Measurements from ENCODE around the gene RNF220.

DNA sequence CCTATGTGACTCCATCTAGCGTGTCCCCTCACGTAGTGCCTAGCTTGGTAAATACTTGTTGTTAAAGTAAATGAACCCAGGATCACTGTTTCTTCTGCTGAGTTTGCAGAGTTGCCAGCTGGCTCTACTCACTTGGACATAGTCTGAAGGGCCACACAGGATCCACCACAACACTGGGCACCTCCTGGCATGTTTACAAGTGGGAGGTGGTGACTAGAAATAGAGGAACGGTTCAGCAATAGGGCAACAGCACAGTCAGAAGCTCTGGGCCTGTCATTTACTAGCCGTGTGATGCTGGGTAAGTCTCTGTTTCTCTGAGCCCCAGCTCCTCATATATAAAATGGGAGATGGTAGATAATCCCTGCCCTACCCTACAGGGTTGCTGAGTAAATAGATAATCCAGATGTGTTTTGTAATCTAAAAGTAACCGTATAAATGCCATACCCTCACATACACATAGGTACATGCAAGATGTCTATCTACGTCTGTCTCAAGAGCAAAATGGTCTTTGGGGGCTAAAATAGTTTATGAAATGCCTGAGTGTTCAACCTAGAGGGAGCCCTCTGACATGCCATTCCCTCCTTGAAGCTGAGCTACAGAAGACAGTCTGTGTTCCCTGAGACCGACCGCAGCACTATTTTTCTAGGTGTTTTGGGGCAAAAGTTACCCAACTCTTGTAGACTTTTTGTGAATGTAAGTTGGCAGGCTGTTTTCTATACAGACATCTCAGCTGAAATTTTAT lies 20.5 kb downstream of the RNF220 start:
- TF ChIP-seq ELF1 (IDR thresholded peaks at IDR 0.05) (no peak), POLR2AphosphoS5 (IDR thresholded peaks at IDR 0.05; ENCODE audit: low read depth, low read length) (no peak), SIN3A (IDR thresholded peaks at IDR 0.05; ENCODE audit: borderline replicate concordance, low read depth, low read length) (no peak)
- TF ChIP-seq, protein P1, sequence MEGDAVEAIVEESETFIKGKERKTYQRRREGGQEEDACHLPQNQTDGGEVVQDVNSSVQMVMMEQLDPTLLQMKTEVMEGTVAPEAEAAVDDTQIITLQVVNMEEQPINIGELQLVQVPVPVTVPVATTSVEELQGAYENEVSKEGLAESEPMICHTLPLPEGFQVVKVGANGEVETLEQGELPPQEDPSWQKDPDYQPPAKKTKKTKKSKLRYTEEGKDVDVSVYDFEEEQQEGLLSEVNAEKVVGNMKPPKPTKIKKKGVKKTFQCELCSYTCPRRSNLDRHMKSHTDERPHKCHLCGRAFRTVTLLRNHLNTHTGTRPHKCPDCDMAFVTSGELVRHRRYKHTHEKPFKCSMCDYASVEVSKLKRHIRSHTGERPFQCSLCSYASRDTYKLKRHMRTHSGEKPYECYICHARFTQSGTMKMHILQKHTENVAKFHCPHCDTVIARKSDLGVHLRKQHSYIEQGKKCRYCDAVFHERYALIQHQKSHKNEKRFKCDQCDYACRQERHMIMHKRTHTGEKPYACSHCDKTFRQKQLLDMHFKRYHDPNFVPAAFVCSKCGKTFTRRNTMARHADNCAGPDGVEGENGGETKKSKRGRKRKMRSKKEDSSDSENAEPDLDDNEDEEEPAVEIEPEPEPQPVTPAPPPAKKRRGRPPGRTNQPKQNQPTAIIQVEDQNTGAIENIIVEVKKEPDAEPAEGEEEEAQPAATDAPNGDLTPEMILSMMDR (IDR thresholded peaks at IDR 0.05): no peak
- TF ChIP-seq, protein P2, sequence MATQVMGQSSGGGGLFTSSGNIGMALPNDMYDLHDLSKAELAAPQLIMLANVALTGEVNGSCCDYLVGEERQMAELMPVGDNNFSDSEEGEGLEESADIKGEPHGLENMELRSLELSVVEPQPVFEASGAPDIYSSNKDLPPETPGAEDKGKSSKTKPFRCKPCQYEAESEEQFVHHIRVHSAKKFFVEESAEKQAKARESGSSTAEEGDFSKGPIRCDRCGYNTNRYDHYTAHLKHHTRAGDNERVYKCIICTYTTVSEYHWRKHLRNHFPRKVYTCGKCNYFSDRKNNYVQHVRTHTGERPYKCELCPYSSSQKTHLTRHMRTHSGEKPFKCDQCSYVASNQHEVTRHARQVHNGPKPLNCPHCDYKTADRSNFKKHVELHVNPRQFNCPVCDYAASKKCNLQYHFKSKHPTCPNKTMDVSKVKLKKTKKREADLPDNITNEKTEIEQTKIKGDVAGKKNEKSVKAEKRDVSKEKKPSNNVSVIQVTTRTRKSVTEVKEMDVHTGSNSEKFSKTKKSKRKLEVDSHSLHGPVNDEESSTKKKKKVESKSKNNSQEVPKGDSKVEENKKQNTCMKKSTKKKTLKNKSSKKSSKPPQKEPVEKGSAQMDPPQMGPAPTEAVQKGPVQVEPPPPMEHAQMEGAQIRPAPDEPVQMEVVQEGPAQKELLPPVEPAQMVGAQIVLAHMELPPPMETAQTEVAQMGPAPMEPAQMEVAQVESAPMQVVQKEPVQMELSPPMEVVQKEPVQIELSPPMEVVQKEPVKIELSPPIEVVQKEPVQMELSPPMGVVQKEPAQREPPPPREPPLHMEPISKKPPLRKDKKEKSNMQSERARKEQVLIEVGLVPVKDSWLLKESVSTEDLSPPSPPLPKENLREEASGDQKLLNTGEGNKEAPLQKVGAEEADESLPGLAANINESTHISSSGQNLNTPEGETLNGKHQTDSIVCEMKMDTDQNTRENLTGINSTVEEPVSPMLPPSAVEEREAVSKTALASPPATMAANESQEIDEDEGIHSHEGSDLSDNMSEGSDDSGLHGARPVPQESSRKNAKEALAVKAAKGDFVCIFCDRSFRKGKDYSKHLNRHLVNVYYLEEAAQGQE (IDR thresholded peaks at IDR 0.05; ENCODE audit: low read depth, low read length): no peak

Data from SK-N-SH (cell line).